ENCODE results near the gene METTL2A.

DNA sequence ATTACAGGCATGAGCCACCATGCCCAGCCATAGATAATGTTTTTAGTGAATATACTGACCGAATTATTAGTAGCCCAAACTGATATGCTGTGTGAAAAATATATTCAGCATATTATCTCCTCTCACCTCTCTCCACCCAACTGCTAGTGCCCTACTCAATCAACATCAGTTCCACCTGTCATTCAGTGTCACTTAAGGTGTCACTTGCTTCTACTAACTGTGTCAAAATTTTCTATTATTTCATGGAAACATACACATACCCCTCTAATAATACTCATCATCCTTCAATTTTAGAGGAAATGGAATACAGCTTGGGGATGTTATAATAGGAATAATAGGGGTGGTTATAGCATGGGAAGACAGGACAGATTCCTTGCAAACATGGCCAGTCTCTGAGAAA is 30.8 kb upstream of the METTL2A start:
- TF ChIP-seq, protein P1, sequence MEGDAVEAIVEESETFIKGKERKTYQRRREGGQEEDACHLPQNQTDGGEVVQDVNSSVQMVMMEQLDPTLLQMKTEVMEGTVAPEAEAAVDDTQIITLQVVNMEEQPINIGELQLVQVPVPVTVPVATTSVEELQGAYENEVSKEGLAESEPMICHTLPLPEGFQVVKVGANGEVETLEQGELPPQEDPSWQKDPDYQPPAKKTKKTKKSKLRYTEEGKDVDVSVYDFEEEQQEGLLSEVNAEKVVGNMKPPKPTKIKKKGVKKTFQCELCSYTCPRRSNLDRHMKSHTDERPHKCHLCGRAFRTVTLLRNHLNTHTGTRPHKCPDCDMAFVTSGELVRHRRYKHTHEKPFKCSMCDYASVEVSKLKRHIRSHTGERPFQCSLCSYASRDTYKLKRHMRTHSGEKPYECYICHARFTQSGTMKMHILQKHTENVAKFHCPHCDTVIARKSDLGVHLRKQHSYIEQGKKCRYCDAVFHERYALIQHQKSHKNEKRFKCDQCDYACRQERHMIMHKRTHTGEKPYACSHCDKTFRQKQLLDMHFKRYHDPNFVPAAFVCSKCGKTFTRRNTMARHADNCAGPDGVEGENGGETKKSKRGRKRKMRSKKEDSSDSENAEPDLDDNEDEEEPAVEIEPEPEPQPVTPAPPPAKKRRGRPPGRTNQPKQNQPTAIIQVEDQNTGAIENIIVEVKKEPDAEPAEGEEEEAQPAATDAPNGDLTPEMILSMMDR (IDR thresholded peaks at IDR 0.05; ENCODE audit: low read depth, low read length, missing input control), result no peak
- TF ChIP-seq JUND (IDR thresholded peaks at IDR 0.05), result no peak
